Hepatocyte (in vitro differentiated cells): ENCODE measurements around the gene SLC30A9. TPM values are rescaled to one million over a fixed set of nuclear protein-coding genes. Genes with fewer than 3 reads are reported as not detected.

Experiments
- DNase-seq: peaks from one replicate; pipeline ENCODE4 v3.0.0-alpha.2; 2016; ENCODE audit warnings: low spot score
- H2AFZ ChIP-seq: fragments of 200-600 bp; sonication (generic); 2 replicates; pipeline ENCODE4 v1.6.0; 2016; ENCODE audit warnings: antibody characterized with exemption, mild to moderate bottlenecking
- H3K27ac ChIP-seq: fragments of 200-600 bp; sonication (generic); 2 replicates; pipeline ENCODE4 v1.5.1; 2016; ENCODE audit warnings: mild to moderate bottlenecking
- H3K27me3 ChIP-seq: fragments of 200-600 bp; sonication (generic); 2 replicates; pipeline ENCODE4 v1.6.1; 2016
- H3K36me3 ChIP-seq: fragments of 200-600 bp; sonication (generic); replicated peaks from 2 replicates; pipeline ENCODE4 v1.5.1; 2016; ENCODE audit warnings: low read depth; ENCODE audit not compliant: insufficient read depth
- H3K4me1 ChIP-seq: fragments of 200-600 bp; sonication (generic); 2 replicates; pipeline ENCODE4 v1.5.1; 2016; ENCODE audit warnings: mild to moderate bottlenecking, moderate library complexity; ENCODE audit not compliant: insufficient read depth
- H3K4me2 ChIP-seq: fragments of 200-600 bp; sonication (generic); 2 replicates; pipeline ENCODE4 v1.6.0; 2016
- H3K4me3 ChIP-seq: fragments of 200-600 bp; sonication (generic); 2 replicates; pipeline ENCODE4 v1.5.1; 2016; ENCODE audit warnings: mild to moderate bottlenecking
- H3K79me2 ChIP-seq: fragments of 200-600 bp; sonication (generic); 2 replicates; pipeline ENCODE4 v1.6.0; 2017; ENCODE audit warnings: mild to moderate bottlenecking
- H3K9me2 ChIP-seq: fragments of 200-600 bp; sonication (generic); replicated peaks from 2 replicates; pipeline ENCODE4 v1.6.0; 2017; ENCODE audit warnings: mild to moderate bottlenecking; ENCODE audit not compliant: insufficient read depth
- H3K9me3 ChIP-seq: fragments of 200-600 bp; sonication (generic); 2 replicates; pipeline ENCODE4 v1.5.1; 2016; ENCODE audit warnings: low read depth, mild to moderate bottlenecking
- H4K20me1 ChIP-seq: fragments of 200-600 bp; sonication (generic); 2 replicates; pipeline ENCODE4 v1.6.0; 2016; ENCODE audit warnings: mild to moderate bottlenecking; ENCODE audit not compliant: insufficient read depth, poor library complexity, severe bottlenecking
- EZH2 ChIP-seq: fragments of 200-600 bp; sonication (generic); IDR thresholded peaks from 2 replicates; pipeline ENCODE4 v1.6.1; 2016; ENCODE audit warnings: antibody characterized with exemption, mild to moderate bottlenecking, borderline replicate concordance
- EZH2phosphoT487 ChIP-seq: fragments of 200-600 bp; sonication (generic); IDR thresholded peaks from one replicate; pipeline ENCODE4 v1.6.1; 2018; ENCODE audit warnings: antibody characterized with exemption, mild to moderate bottlenecking, low read depth, moderate library complexity; ENCODE audit not compliant: unreplicated experiment, severe bottlenecking
- WGBS: methylation state at CpG from one replicate; pipeline ENCODE4 v1.1.6; 2016; ENCODE audit warnings: low lambda C conversion rate; ENCODE audit errors: missing lambda C conversion rate; 5-methylcytosine and 5-hydroxymethylcytosine counted together
- polyA plus RNA-seq: library from polyadenylated mRNA; unstranded; fragments of >200 nt; fragmentation: Nextera tagmentation; extraction: Ambion mirVana; gene quantifications from 2 replicates; pipeline ENCODE4 v1.2.1, GENCODE V29; 2016
- total RNA-seq: library from RNA; depleted of rRNA; stranded (reverse); fragments of >200 nt; gene quantifications from 2 replicates; pipeline ENCODE4 v1.2.3, GENCODE V29; 2014
- TF ChIP-seq, protein P1 (sequence below): fragments of 200-600 bp; sonication (generic); IDR thresholded peaks from 2 replicates; pipeline ENCODE4 v1.5.1; 2016; ENCODE audit warnings: antibody characterized with exemption, mild to moderate bottlenecking; ENCODE audit not compliant: poor library complexity

SLC30A9 gene
- total and polyA plus RNA-seq, 2 experiments from 2014 or later, result 41.3 to 50.9 TPM

GRCh38 chr4:42104521-42104920 is 114.2 kb downstream of the SLC30A9 start:
- Histone ChIP-seq H3K9me3 (no peaks in the 10 kb centered on the region), H3K4me2 (no peak overlapping the region), H3K27ac (no peak overlapping the region), H3K9me2 (no peaks in the 10 kb centered on the region), H3K4me1 (no peaks in the 10 kb centered on the region), H3K27me3 (no peaks in the 10 kb centered on the region), H3K36me3 (no peaks in the 10 kb centered on the region), H2AFZ (no peak overlapping the region), H4K20me1 (no peaks in the 10 kb centered on the region), H3K4me3 (no peak overlapping the region), H3K79me2 (no peaks in the 10 kb centered on the region)
- no peak for DNase-seq
- TF ChIP-seq, protein P1, sequence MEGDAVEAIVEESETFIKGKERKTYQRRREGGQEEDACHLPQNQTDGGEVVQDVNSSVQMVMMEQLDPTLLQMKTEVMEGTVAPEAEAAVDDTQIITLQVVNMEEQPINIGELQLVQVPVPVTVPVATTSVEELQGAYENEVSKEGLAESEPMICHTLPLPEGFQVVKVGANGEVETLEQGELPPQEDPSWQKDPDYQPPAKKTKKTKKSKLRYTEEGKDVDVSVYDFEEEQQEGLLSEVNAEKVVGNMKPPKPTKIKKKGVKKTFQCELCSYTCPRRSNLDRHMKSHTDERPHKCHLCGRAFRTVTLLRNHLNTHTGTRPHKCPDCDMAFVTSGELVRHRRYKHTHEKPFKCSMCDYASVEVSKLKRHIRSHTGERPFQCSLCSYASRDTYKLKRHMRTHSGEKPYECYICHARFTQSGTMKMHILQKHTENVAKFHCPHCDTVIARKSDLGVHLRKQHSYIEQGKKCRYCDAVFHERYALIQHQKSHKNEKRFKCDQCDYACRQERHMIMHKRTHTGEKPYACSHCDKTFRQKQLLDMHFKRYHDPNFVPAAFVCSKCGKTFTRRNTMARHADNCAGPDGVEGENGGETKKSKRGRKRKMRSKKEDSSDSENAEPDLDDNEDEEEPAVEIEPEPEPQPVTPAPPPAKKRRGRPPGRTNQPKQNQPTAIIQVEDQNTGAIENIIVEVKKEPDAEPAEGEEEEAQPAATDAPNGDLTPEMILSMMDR, result no peak
- TF ChIP-seq EZH2 (no peak), EZH2phosphoT487 (no peak)
- 52% methylated on average over 2 of the region's 2 CpGs for WGBS

DNA sequence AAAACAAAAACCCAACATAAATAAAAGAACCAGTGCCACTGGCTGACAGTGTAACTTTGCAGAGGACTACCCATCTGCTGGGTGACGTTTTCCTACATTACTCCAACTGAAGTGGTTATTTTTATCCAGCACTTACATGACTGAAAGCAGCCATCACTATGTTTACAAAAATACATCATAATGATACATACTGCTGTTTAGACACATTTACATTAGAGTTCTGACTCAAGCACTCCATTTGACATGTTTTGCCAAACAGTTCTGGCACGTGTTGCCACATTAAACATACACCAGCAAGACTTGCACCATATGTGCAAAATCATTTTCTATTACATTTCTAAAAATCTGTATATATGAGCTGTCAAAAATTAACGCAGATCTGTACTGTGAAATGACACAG is 122.5 kb downstream of the SLC30A9 start:
- WGBS, result 83% methylated on average over 3 of the region's 3 CpGs
- no peaks in the 10 kb centered on the region for H3K9me3 ChIP-seq
- no peak overlapping the region for H3K27ac ChIP-seq
- H3K79me2 ChIP-seq, result no peaks in the 10 kb centered on the region
- H4K20me1 ChIP-seq, result no peaks in the 10 kb centered on the region
- no peaks in the 10 kb centered on the region for H3K4me1 ChIP-seq
- no peaks in the 10 kb centered on the region for H3K9me2 ChIP-seq
- no peak overlapping the region for H3K4me2 ChIP-seq
- H3K36me3 ChIP-seq, result no peaks in the 10 kb centered on the region
- no peak overlapping the region for H3K4me3 ChIP-seq
- peaks cover 17% of the 10 kb centered on the region for H3K27me3 ChIP-seq
- no peak for TF ChIP-seq EZH2
- TF ChIP-seq, protein P1, result no peak
- no peak for TF ChIP-seq EZH2phosphoT487
- no peak overlapping the region for H2AFZ ChIP-seq
- DNase-seq, result no peak

DNA sequence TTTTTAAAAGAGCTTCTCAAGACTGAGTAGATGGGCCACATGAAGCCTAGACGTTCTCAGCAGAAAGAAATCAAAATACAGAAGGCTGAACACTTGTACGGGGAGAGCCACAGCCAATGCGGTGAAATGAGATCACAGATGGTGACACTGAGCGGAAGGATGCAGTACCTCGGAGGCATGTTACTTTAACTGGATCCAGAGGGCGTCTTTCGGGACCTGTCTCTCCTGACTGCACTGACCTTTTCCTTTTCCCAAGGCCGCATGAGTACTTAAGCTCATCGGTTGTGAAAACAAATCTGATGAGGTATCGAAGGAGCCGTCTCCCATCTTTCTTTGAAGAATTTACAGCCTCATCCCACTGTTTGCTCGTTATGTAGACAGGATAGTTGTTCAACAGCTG is 129.6 kb downstream of the SLC30A9 start:
- no peaks in the 10 kb centered on the region for H3K79me2 ChIP-seq
- H3K9me3 ChIP-seq, result no peaks in the 10 kb centered on the region
- 61% methylated on average over 12 of the region's 12 CpGs for WGBS
- TF ChIP-seq, protein P1, result no peak
- TF ChIP-seq EZH2phosphoT487 (no peak), EZH2 (no peak)
- H2AFZ ChIP-seq, result no peak overlapping the region
- H4K20me1 ChIP-seq, result no peaks in the 10 kb centered on the region
- H3K4me3 ChIP-seq, result no peak overlapping the region
- no peaks in the 10 kb centered on the region for H3K36me3 ChIP-seq
- H3K27ac ChIP-seq, result no peak overlapping the region
- no peak for DNase-seq
- peaks cover 9% of the 10 kb centered on the region for H3K27me3 ChIP-seq
- H3K9me2 ChIP-seq, result no peaks in the 10 kb centered on the region
- H3K4me1 ChIP-seq, result no peaks in the 10 kb centered on the region
- H3K4me2 ChIP-seq, result no peak overlapping the region

DNA sequence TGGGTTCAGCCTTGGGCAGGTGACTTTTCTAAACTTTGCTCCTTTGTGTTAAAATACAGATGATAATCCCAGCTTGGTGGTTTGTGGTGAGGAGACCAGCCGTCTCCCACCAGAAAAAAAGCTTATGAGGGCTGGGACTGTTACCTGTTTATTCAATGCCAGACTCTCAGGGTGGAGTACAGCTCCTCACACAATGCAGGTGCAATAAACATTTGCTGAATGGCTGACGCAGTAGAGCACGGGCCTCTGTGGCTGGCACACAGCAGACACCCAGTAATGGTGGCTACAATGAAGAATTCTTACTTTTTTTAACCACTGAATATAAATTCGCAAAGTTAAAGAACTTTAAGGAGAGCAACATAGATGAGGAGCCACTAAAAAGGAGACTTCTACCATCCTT is 131.9 kb downstream of the SLC30A9 start:
- WGBS, result 74% methylated on average over 4 of the region's 4 CpGs
- no peaks in the 10 kb centered on the region for H3K27me3 ChIP-seq

More for the DNA sequence above, 131.9 kb downstream of the SLC30A9 start:
- Histone ChIP-seq H3K9me2 (no peaks in the 10 kb centered on the region), H3K9me3 (no peaks in the 10 kb centered on the region), H3K79me2 (no peaks in the 10 kb centered on the region), H3K36me3 (no peaks in the 10 kb centered on the region), H3K4me1 (no peaks in the 10 kb centered on the region), H3K4me2 (no peak overlapping the region), H2AFZ (no peak overlapping the region), H3K4me3 (no peak overlapping the region), H3K27ac (no peak overlapping the region), H4K20me1 (no peaks in the 10 kb centered on the region)
- TF ChIP-seq EZH2, result no peak
- TF ChIP-seq, protein P1, result no peak
- TF ChIP-seq EZH2phosphoT487, result no peak
- DNase-seq, result no peak
